ENCODE data around the gene C19orf67. TPM values are rescaled to one million over a fixed set of nuclear protein-coding genes. Genes with fewer than 3 reads are reported as not detected.

The C19orf67 gene
- polyA plus RNA-seq, 1 donor = 0.10 TPM

DNA sequence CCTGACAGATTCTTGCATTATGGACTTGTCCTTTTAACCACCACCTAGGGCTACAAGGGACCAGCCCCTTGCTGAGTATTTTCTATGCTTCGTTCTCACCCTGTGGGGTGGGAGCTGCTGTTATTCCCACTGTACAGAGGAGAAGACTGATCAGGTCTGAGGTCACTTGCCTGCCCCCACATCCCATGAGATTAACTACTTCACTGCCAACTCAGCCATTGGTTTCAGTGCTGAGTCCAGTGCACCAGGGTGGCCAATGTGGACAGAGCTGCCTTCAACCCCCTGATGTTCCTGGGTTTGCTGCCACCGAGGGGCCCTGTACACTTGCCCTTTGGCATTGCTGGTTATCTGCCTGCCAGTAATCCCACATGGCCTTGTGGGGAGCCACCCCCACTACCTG is 25.1 kb upstream of the C19orf67 start:
- H3K27ac ChIP-seq (ENCODE audit: low read length) = no peak overlapping the region
- H3K9me3 ChIP-seq (ENCODE audit: control insufficient read depth, low read depth, low read length) = no peaks in the 10 kb centered on the region
- no peaks in the 10 kb centered on the region for H3K27me3 ChIP-seq (ENCODE audit: control insufficient read depth, insufficient read depth, low read length)
- H3K36me3 ChIP-seq (ENCODE audit: control insufficient read depth, insufficient read depth, low read length) = peaks cover 21% of the 10 kb centered on the region
- no CpG with 5 or more reads among the region's 2 CpGs for WGBS (ENCODE audit: insufficient coverage, low lambda C conversion rate)
- DNase-seq = no peak
- H3K4me1 ChIP-seq (ENCODE audit: control insufficient read depth, insufficient read depth, low read length) = peaks cover 13% of the 10 kb centered on the region
- H3K4me3 ChIP-seq (ENCODE audit: low read length) = no peak overlapping the region

DNA sequence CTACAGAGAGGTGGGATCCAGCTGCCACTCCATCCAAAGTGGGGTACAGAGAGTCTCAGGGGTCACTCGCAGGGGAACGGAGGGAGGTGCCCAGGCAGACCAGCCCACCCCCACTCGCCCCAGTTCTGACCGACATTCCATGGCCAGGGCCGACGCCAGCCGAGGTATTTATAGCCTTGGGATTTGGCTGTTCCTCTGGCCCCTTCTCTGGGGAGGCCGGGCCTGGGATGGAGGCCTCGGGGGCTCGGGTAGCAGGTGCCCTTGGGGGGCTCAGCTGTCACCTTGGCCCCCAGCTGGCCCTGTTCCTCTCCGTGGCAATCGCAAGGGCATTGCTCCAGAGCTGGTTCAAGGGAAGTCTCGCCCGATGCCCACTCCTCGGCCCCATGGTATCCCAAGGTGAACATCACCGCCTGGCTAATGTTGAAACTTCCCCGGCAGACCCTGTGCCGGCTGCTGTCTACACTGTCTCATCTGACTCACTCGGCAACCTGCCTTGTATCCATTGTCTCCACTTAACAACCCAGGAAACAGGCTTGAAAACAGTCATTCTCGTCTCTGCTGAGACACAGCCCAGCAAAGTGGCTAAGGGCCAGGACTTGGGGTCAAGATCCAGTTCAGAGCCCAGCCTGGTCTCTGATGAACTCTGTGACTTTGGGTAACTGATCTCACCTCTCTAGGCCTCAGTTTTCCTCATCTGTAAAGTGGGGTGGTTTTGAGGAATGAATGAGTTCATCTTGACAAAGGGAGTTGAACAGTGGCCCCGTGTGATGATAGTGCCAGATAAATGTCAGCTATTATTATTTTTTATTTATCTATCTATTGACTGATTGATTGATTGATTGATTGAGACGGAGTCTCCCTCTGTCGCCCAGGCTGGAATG is 22.2 kb upstream of the C19orf67 start:
- no peaks in the 10 kb centered on the region for H3K27me3 ChIP-seq (ENCODE audit: control insufficient read depth, insufficient read depth, low read length)
- no peak for DNase-seq
- no peak overlapping the region for H3K27ac ChIP-seq (ENCODE audit: low read length)
- WGBS (ENCODE audit: insufficient coverage, low lambda C conversion rate) = no CpG with 5 or more reads among the region's 23 CpGs
- H3K9me3 ChIP-seq (ENCODE audit: control insufficient read depth, low read depth, low read length) = no peaks in the 10 kb centered on the region
- peaks cover 31% of the 10 kb centered on the region for H3K36me3 ChIP-seq (ENCODE audit: control insufficient read depth, insufficient read depth, low read length)
- H3K4me3 ChIP-seq (ENCODE audit: low read length) = no peak overlapping the region
- peaks cover 7% of the 10 kb centered on the region for H3K4me1 ChIP-seq (ENCODE audit: control insufficient read depth, insufficient read depth, low read length)

DNA sequence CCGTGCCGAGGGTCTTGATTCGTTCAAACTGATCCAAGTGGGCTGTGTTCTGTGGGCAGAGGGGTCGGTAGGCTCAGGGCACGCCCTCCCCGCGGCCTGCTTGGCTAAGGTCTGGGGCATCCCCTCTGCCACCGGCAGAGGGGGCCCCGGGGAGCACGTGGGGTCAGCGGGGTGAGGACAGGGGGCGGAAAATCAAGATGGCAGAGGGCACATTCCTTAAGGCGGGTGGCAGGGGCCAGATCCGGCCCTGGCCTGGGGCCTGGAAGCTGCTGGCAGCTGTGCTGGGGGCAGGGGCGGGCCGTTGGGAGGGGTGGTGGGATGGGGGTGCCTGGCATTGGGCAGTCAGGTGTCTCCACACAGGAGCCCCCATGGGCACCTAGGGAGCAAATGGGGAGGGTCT is 21.3 kb upstream of the C19orf67 start:
- no CpG with 5 or more reads among the region's 16 CpGs for WGBS (ENCODE audit: insufficient coverage, low lambda C conversion rate)
- peaks cover 39% of the 10 kb centered on the region for H3K36me3 ChIP-seq (ENCODE audit: control insufficient read depth, insufficient read depth, low read length)
- H3K27ac ChIP-seq (ENCODE audit: low read length) = no peak overlapping the region

DNA sequence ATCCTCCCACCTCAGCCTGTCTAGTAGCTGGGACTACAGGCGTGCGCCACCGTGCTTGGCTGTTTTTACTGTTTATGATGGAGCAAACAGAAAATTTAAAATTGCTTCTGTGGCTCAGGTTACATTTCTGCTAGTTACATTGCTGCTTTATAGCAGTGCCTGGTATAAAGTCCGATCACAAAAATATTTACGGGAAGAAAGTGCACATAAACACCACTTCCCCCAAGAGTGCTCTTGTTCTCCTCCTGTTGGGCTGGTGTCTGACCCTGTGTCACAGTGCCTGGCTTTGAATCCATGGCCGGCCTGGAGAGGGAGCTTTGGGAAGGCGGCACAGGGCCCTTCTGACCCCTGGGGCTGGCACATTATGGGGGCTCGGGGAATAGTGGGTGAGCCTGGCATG is 20.1 kb upstream of the C19orf67 start:
- H3K9me3 ChIP-seq (ENCODE audit: control insufficient read depth, low read depth, low read length) = no peaks in the 10 kb centered on the region
- WGBS (ENCODE audit: insufficient coverage, low lambda C conversion rate) = no CpG with 5 or more reads among the region's 8 CpGs
- H3K27me3 ChIP-seq (ENCODE audit: control insufficient read depth, insufficient read depth, low read length) = no peaks in the 10 kb centered on the region
- peaks cover 46% of the 10 kb centered on the region for H3K36me3 ChIP-seq (ENCODE audit: control insufficient read depth, insufficient read depth, low read length)
- no peak overlapping the region for H3K4me3 ChIP-seq (ENCODE audit: low read length)
- no peak overlapping the region for H3K27ac ChIP-seq (ENCODE audit: low read length)
- DNase-seq = no peak
- no peaks in the 10 kb centered on the region for H3K4me1 ChIP-seq (ENCODE audit: control insufficient read depth, insufficient read depth, low read length)

More for the DNA sequence above, 21.3 kb upstream of the C19orf67 start:
- Histone ChIP-seq H3K27me3 (ENCODE audit: control insufficient read depth, insufficient read depth, low read length) (no peaks in the 10 kb centered on the region), H3K4me1 (ENCODE audit: control insufficient read depth, insufficient read depth, low read length) (no peaks in the 10 kb centered on the region), H3K4me3 (ENCODE audit: low read length) (no peak overlapping the region), H3K9me3 (ENCODE audit: control insufficient read depth, low read depth, low read length) (no peaks in the 10 kb centered on the region)
- DNase-seq = no peak

DNA sequence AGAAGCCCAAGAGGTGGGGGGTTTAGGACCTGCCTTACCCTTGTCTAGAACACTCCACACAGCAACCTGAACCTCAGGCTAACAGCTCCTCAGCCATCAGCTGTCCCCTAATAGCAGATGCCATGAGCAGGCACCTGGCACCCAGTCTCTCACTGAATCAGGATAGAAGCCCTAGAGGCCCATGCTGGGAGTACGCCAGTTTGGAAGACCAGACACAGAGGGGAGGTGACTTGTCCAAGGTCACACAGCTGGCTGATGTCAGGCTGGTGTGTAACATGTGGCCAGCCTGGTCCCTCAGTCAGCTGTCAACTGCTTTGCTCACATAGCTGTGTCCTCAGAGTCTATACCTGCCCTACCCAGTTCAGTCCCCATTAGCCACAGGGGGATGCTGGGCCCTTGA is 17.7 kb upstream of the C19orf67 start:
- Histone ChIP-seq H3K27ac (ENCODE audit: low read length) (no peak overlapping the region), H3K27me3 (ENCODE audit: control insufficient read depth, insufficient read depth, low read length) (no peaks in the 10 kb centered on the region), H3K4me3 (ENCODE audit: low read length) (no peak overlapping the region), H3K36me3 (ENCODE audit: control insufficient read depth, insufficient read depth, low read length) (peaks cover 50% of the 10 kb centered on the region), H3K9me3 (ENCODE audit: control insufficient read depth, low read depth, low read length) (no peaks in the 10 kb centered on the region), H3K4me1 (ENCODE audit: control insufficient read depth, insufficient read depth, low read length) (no peaks in the 10 kb centered on the region)
- WGBS (ENCODE audit: insufficient coverage, low lambda C conversion rate) = no CpG with 5 or more reads among the region's 1 CpG
- no peak for DNase-seq

DNA sequence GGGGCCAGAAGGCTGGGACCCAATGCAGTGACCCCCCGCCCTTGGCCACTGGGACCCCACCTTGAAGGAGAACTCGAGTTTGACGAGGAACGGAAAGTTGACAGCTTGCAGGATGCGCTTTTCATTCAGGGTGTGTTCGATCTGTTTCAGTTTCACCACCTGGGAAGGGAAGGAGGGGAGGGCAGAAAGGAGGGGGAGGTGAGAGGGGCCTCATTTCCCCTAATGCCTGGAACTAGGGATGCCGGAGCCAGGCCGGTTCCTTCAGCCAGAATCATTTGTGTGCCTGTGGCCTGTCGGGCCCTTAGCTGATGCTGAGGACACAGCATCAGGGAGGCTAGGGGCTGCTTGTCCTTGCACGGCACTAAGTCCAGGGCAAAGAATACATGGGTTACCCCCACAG is 17.2 kb upstream of the C19orf67 start:
- H3K27ac ChIP-seq (ENCODE audit: low read length) = no peak overlapping the region
- no peaks in the 10 kb centered on the region for H3K27me3 ChIP-seq (ENCODE audit: control insufficient read depth, insufficient read depth, low read length)
- no peak overlapping the region for H3K4me3 ChIP-seq (ENCODE audit: low read length)
- WGBS (ENCODE audit: insufficient coverage, low lambda C conversion rate) = no CpG with 5 or more reads among the region's 10 CpGs
- no peaks in the 10 kb centered on the region for H3K9me3 ChIP-seq (ENCODE audit: control insufficient read depth, low read depth, low read length)
- peaks cover 52% of the 10 kb centered on the region for H3K36me3 ChIP-seq (ENCODE audit: control insufficient read depth, insufficient read depth, low read length)
- DNase-seq = no peak
- no peaks in the 10 kb centered on the region for H3K4me1 ChIP-seq (ENCODE audit: control insufficient read depth, insufficient read depth, low read length)

DNA sequence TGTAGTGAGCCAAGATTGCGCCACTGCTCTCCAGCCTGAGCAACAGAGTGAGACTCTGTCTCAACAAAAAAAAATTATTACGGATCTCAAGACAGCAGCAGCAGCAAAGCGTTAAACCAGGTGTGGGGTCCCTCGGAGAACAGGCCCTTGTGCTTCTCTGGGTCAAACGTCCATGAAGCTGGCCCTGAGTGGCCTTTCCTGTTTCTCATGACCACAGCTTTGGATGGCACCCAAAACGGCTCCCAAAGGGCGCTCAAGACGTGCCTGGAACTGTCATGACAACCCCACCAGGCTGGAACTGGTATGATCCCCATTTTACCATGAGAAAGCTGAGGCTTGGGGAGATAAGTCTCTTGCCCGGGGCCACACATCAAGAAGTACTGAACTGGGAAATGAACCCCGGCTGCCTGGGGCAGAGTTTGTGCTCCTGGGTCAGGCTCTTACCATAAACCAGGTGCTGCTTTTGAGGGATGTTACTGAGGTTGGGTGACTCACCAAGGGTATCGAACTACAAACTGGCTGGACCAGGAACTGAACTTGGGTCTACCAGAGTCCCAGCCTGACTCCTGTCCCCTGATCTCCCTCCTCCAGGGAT is 16.6 kb upstream of the C19orf67 start:
- 100% methylated on average over 2 of the region's 11 CpGs for WGBS (ENCODE audit: insufficient coverage, low lambda C conversion rate)
- Histone ChIP-seq H3K36me3 (ENCODE audit: control insufficient read depth, insufficient read depth, low read length) (peaks cover 52% of the 10 kb centered on the region), H3K4me1 (ENCODE audit: control insufficient read depth, insufficient read depth, low read length) (no peaks in the 10 kb centered on the region)

DNA sequence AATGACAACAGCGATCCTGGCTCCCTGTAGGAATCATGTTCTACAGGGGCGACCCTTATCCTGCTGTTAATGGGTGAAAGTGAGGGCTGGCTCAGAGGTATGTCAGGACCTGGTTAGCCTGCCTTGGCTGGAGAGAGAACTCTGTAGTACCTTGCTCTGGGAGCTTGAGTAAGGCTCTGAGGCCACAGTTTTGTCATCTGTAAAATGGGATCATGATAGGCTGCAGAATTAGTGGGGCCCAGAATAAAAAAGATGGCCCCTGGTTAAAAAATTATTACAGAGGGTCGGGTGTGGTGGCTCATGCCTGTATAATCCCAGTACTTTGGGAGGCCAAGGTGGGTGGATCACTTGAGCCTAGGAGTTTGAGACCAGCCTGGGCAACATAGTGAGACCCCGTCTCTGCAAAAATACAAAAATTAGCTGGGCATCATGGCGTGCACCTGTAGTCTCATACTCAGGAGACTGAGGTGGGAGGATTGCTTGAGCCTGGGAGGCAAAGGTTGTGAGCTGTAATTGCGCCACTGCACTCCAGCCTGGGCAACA is 15.5 kb upstream of the C19orf67 start:
- Histone ChIP-seq H3K9me3 (ENCODE audit: control insufficient read depth, low read depth, low read length) (no peaks in the 10 kb centered on the region), H3K36me3 (ENCODE audit: control insufficient read depth, insufficient read depth, low read length) (peaks cover 56% of the 10 kb centered on the region), H3K4me3 (ENCODE audit: low read length) (no peak overlapping the region), H3K27ac (ENCODE audit: low read length) (no peak overlapping the region), H3K27me3 (ENCODE audit: control insufficient read depth, insufficient read depth, low read length) (no peaks in the 10 kb centered on the region), H3K4me1 (ENCODE audit: control insufficient read depth, insufficient read depth, low read length) (no peaks in the 10 kb centered on the region)
- WGBS (ENCODE audit: insufficient coverage, low lambda C conversion rate) = no CpG with 5 or more reads among the region's 6 CpGs
- no peak for DNase-seq

More for the DNA sequence above, 16.6 kb upstream of the C19orf67 start:
- Histone ChIP-seq H3K27ac (ENCODE audit: low read length) (no peak overlapping the region), H3K27me3 (ENCODE audit: control insufficient read depth, insufficient read depth, low read length) (no peaks in the 10 kb centered on the region), H3K9me3 (ENCODE audit: control insufficient read depth, low read depth, low read length) (no peaks in the 10 kb centered on the region), H3K4me3 (ENCODE audit: low read length) (no peak overlapping the region)
- DNase-seq = no peak

DNA sequence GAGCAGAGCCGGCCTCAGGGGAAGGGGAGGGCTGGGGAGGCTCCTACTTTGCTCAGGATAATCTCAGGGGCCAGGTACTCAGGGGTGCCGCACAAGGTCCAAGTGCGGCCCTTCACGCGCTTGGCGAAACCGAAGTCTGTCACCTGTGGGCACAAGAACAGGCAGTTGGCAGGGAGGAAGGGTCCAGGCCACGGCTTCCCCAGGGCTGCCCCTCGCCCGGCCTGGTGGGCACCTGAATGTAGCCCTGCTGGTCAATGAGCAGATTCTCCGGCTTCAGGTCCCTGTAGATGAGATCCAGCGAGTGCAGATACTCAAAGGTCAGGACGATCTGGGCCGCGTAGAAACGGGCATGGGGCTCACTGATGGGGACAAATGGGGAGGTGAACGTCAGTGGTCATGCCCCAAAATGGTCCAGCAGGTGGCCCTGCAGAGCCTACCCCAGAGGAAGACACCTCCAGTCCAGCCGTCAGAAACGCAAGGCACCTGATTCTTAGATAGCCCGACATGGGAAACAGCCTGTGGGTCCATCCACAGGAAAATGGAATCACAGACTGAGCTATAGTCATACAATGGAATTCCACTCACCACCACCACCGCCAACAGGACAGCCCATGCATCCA is 12.1 kb upstream of the C19orf67 start:
- no CpG with 5 or more reads among the region's 21 CpGs for WGBS (ENCODE audit: insufficient coverage, low lambda C conversion rate)
- no peak for DNase-seq
- Histone ChIP-seq H3K4me3 (ENCODE audit: low read length) (no peak overlapping the region), H3K27me3 (ENCODE audit: control insufficient read depth, insufficient read depth, low read length) (no peaks in the 10 kb centered on the region), H3K9me3 (ENCODE audit: control insufficient read depth, low read depth, low read length) (peaks cover 3% of the 10 kb centered on the region), H3K4me1 (ENCODE audit: control insufficient read depth, insufficient read depth, low read length) (no peaks in the 10 kb centered on the region), H3K27ac (ENCODE audit: low read length) (no peak overlapping the region), H3K36me3 (ENCODE audit: control insufficient read depth, insufficient read depth, low read length) (peaks cover 41% of the 10 kb centered on the region)

DNA sequence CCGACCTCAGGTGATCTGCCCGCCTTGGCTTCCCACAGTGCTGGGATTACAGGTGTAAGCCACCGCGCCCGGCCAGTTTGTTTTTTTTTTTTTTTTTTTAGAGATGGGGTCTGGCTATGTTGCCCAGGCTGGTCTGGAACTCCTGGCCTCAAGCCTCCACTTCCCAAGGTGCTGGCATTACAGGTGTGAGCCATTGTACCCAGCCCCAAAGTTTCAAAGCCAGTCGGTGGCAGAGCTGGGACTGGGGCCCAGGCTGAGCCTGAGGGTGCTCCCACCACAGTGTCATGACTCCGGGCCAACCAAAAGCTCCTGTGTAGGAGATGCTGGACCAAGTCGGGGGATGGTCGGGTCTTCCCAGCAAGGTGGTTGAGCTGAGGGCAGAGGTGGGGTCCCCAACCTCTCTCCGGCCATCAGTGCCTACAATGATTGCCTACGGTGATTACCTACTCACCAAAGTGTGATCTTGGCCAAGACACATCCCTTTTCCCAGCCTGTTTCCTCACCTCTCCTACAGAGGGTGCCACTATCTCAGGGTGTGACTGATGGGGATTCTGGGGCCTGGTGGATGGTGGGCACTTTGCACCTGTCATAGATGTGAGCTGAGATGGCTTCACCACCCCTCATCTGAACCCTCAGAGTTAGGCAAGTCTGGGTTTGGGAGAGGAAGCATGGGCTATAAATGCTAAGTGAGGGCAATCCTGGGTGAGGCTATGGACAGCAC is 10.8 kb upstream of the C19orf67 start:
- no peak for DNase-seq
- Histone ChIP-seq H3K9me3 (ENCODE audit: control insufficient read depth, low read depth, low read length) (peaks cover 3% of the 10 kb centered on the region), H3K27ac (ENCODE audit: low read length) (no peak overlapping the region), H3K27me3 (ENCODE audit: control insufficient read depth, insufficient read depth, low read length) (no peaks in the 10 kb centered on the region), H3K4me3 (ENCODE audit: low read length) (no peak overlapping the region), H3K36me3 (ENCODE audit: control insufficient read depth, insufficient read depth, low read length) (peaks cover 31% of the 10 kb centered on the region), H3K4me1 (ENCODE audit: control insufficient read depth, insufficient read depth, low read length) (peaks cover 7% of the 10 kb centered on the region)
- no CpG with 5 or more reads among the region's 11 CpGs for WGBS (ENCODE audit: insufficient coverage, low lambda C conversion rate)

Measured in large intestine (tissue), 3 donors.